Measurements from ENCODE around the gene TTC16.
"Not testable (repeated sequence)": the region's sequence is repeated elsewhere in the genome, so short reads cannot be mapped to it uniquely, and the experiment has no call there.

TTC16 gene

GRCh38 chr9:127770905-127771569 lies 55.2 kb downstream of the TTC16 start:
- DNase-seq, result peak; percentile 97 to 98

DNA sequence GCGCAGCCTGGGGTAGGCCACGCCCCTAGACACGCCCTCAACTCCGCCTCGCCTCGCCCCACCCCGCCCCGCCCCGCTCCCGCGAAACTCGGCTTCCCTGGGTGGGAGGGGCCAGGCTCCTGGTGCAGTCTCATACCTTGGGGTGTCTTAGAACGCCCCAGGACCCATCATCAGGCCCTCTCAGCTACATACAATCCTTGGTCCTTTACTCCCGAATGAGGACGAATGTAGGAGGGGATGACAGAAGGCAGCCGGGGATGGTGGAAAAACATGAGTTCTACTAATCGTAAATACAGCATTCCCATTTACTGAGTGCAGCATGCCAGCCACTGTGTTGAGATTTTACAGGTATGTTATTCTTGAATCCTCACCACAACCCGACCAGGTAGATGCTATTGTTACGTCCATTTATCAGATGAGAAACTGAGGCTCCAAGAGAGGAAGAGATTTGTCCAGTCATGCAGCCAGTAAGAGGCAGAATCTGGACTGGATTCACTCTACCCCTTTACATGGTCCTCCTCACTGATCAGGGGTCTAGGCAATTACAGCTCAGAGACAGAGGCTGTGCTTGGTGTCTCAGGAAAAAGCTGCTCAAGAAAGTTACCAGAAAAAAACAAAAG lies 55.8 kb downstream of the TTC16 start:
- no peak for DNase-seq

GRCh38 chr9:127772603-127773002 lies 56.7 kb downstream of the TTC16 start:
- DNase-seq, result no peak

DNA sequence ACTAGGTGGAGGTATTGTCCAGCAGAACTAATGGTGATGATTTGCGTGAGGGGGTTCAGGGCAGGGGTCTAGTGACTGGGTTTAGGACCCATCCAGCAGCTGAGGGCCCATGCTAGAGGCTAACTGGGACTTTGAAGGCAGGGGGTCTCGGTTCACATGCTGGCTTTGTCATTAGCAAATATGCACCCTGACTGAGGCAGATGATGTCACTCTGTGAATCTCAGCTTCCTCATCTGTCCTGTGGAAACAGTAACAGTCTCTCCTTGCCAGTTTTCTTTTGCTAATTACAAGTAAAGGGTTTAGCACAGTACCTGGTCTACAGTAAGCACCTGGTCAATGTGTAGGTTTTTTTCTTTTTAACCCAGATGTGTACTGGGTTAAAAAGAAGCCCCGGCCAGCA lies 57.4 kb downstream of the TTC16 start:
- no peak for DNase-seq

DNA sequence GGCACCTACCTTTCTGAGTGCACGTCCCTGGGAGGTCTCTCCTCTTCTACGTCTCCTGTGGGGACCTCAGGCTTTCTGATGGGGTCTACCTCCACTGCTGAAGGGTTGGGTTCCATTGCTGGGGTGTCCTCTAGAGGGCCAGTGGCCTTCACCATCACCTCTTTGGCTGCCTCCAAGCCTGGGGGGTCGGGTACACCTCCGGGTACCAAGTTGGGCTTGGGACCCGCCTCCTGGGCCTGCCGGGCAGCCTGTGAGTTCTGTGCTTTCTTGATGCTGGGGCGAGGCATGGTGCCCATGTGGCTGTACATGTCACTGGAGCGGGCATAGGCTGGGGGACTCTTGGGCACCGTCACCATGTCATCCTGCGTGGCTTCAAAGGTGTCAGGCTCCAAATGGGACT lies 58.1 kb downstream of the TTC16 start:
- DNase-seq, result no peak

DNA sequence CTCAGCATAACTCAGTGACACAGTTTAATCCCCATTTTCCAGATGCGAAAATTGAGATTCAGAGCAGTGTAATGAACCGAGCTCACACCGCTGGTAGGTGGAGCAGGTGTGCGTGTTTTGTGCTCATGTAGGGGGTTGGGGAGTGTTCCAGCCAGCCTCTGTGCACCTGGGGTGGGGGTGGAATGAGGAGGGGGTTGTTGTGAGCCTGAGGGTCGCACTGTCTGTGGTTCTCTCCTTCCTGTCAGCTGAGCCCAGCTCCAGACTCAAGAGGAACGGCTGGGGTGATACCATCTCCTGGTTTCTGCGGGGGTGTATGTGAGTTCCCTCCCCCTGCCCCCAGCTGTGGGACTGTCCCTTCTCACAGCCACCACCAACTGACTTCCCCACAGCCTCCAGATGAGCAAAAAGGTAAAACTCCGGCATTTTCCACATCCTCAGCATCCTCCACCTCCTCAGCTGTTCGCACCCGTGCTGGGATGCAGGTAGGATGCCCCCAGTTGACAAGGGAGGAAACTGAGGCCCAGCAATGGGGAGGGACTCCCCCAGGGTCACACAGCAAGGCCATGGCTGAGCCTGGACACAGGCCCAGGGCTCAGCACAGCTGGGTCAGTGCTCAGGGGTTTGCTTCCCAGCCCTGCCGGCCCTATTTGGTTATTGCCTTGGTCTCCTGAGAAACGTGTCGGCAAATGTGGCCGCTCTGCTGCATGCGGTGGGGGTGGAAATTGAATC lies 60.5 kb downstream of the TTC16 start:
- DNase-seq, result peak; percentile 79 to 84

- DNase-seq, result no peak
Observed at GRCh38 chr9:127776924-127777289, 61.0 kb downstream of the TTC16 start.

GRCh38 chr9:127777368-127777980 lies 61.6 kb downstream of the TTC16 start:
- DNase-seq, result no peak

- peak; percentile 48 to 57 for DNase-seq
Observed at GRCh38 chr9:127778280-127779135, 62.6 kb downstream of the TTC16 start, which contains the start of gene SH2D3C. SH2D3C (minus strand) TSS chr9:127778666; CDS start chr9:127778627, 39 bp downstream.

DNA sequence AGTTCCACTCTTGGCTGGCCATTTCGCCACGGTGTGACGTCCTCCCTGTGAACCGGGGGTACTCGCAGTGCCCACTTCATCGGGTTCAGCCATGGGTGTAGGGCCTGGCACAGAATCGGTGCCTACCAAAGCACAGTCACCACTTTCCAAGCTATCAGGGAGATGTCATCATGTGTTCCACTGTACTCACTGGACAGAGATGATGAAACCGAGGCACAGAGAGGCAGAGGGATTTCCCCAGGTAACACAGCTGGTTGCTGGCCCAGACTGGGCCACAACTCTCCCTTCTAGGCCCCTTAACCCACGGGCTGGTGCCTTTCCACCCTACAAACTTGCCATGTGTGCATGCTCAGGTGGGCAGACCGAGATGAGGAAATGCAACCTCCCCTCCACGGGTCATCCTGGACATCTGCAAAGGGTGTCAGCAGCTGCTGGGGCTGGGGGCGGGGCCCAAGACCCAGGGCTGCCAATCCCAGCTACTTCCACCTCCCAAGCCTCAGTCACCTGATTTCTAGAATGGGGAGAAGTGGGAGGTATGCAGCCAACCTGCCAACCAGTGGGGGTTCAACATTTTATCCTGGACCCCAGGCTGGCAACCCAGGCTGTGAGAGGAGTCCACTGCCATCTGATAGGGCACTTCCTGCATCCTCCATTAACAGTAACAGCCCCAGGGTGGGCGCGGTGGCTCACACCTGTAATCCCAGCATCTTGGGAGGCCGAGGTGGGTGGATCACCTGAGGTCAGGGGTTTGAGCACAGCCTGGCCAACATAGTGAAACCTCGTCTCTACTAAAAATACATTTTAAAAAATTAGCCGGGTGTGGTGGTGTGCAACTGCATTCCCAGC lies 63.5 kb downstream of the TTC16 start:
- DNase-seq, result no peak

DNA sequence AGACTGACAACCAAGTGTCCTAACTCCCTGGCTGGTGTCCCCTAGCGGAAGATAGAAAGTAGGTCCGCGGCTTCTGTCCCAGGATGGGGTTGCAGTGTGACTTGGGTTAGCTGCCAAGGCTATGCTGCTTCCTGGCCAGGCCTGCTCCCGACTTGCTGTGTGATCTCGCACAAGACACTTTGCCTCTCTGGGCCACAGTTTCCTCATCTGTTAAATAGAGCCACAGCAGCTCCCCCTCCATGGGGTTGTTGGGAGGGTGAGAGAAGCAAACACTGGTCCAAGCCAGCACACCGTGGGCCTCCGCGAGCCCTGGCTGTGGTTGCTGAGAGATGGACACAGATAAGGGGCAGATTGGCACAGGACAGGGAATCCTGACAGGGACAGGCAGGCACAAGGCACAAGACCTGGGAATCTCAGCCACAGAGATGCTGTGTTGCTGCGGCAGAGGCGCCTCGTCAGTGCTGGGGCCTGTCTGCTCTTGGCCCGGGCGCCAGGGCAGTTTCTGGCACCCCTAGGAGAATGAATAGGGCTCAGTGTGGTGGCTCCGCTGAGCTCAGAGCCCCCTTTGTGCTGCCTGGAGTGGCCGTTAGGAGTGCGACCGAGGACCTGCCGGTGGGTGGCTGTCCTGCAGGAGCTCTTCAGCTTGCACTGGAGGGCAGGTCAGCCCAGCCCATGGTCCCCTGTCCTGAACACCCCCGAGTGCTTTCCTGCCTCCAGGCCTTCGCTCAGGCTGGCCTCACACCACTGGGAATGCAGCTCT lies 64.4 kb downstream of the TTC16 start:
- DNase-seq, result no peak

- not testable (repeated sequence) for DNase-seq
Observed at GRCh38 chr9:127780909-127781308, 65.0 kb downstream of the TTC16 start.

Measured in Kasumi-1 (cell line).